H54 (cell line): ENCODE results near the gene E2F1.
"Not testable (repeated sequence)": the region's sequence is repeated elsewhere in the genome, so short reads cannot be mapped to it uniquely, and the experiment has no call there.

Source experiments
- DNase-seq: peaks from one replicate; pipeline ENCODE4 v3.0.0; 2011; ENCODE audit warnings: low spot score, mixed read lengths; ENCODE audit not compliant: insufficient read length
- FAIRE-seq: peaks from 3 replicates; lab custom pipeline; 2011; peaks lifted over from hg19 to GRCh38; lab: Jason Lieb, UNC
- POLR2A ChIP-seq: IDR thresholded peaks from 2 replicates; pipeline ENCODE4 v1.6.1; 2011; ENCODE audit warnings: low read depth, mild to moderate bottlenecking, low read length

Gene E2F1

DNA sequence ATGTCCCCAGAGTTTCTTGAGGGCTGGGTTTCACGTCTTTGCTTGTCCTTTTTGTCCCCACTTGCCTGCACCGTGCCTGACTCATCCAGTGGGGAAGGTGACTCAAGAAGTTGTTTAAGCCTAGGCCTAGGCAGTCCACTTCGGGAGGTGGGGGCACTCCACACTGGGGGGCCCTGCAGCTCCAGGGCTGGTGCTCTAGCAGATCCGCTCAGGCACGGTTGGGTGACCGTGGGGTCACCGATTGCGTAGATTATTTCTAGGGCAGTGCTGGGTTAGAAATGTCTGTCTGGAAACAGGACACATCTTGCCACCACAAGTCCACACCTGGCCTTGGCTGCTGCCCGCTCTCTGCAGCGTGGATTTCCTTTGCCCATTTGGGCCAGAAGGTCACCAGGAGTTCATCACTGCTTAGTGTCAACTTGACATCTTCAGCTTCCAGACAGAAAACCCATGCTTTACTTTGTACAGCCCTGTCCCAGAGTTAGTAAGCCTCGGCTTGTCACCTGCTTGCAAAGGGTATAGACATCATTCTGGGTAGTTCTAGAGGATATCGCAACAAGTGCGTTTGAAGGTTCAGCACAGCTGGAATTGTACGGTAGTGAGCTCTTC lies 37.7 kb downstream of the E2F1 start:
- no peak for FAIRE-seq

DNA sequence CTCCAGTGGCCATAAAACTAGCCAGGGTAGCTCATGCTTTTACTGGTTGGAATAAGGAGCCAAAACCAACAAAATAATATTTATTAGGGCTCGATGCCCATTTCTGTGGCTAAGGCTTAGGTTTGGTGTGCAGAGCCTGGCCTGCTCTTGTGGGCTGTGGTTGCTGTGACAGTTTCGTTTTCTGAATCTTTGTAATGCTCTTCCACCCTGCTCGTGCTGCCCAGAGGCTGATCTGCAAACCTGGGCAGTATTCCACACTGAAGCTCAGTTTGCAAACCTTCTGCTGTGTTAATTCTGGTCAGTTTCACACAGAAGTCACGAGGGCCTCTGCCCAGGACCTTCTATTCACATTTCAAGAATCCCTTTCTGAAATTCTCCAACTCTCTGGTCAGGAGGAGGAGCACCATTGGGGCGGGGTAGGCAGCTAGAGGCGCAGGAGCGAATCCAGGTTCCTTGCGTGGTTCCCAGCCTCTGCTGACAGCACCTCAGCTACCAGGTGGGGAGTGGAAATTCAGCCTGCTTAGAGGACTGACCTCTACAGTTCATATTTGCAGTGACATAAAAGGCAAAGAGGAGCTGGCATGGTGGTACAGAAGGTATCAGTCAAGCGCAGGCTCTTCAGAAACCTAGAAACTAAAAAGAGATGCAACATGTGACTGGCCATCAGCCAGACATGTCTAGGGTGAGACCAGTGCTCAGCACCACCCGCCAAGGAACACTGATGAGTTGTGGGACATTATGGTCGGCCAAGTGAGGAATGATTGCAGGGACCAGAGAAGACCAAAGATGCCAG lies 38.4 kb downstream of the E2F1 start:
- no peak for DNase-seq
- TF ChIP-seq POLR2A = no peak
- no peak for FAIRE-seq

More for the DNA sequence above, 37.7 kb downstream of the E2F1 start:
- TF ChIP-seq POLR2A = peak; percentile 23; the same call in 1 of the 2 replicates
- DNase-seq = no peak

DNA sequence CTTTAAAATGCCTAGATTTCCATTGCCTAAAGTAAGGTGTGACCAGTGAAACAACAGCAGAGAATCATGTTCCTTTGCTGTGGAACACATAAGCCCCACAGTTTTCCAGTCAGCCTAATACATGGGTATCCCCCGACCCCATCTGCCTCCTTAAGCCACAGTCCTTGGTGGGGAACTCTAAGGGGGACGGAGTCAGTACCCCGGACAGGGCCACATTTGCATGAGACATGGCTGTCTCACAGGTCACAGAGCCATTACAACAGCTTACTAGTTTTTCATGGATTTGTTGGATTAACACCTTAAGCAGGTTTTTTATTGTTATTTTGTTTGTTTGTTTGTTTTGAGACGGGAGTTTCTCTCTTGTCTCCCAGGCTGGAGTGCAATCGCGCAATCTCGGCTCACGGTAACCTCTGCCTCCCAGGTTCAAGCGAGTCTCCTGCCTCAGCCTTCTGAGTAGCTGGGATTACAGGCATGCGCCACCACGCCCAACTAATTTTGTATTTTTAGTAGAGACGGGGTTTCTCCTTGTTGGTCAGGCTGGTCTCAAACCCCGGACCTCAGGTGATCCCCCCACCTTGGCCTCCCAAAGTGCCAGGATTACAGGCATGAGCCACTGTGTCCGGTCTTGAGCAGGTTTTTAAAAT lies 39.1 kb downstream of the E2F1 start:
- FAIRE-seq, DNase-seq: not testable (repeated sequence)

DNA sequence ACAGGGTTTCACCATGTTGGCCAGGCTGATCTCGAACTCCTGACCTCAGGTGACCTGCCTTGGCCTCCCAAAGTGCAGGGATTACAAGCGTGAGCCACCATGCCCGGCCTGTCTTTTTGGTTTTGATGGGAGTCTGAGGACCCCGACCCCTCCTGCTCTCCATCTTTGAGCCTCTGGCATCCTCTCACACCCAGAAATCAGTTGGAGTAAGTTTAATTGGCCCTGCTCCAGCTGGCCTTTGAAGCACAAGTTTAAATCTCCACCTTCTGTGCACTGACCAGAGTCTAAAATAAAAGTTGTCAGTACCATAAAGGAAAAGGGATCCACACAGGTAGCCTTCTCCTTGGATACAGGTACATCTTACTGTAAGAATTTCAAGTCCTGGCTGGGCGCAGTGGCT lies 40.0 kb downstream of the E2F1 start:
- DNase-seq (no peak), FAIRE-seq (no peak)
- no peak for TF ChIP-seq POLR2A

DNA sequence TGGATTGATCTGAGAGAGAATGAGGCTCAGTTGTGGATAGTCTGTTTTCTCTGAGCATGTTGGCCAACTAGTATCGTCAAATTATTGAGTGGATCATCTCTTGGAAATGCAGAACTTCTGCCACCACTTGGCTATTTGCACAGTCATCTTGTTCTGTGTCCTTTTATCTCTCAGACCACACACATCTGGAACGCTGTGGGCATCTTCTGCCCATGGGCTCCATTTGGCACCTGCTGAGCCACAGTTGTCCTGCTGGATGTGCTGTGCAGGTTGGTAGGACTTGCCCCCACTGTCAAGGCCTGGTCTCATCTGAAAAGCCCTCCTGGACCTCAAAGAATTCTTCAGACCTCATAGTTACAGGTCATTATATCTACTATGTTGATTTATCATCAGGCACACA lies 40.8 kb downstream of the E2F1 start:
- FAIRE-seq (no peak), DNase-seq (no peak)
- TF ChIP-seq POLR2A = no peak

DNA sequence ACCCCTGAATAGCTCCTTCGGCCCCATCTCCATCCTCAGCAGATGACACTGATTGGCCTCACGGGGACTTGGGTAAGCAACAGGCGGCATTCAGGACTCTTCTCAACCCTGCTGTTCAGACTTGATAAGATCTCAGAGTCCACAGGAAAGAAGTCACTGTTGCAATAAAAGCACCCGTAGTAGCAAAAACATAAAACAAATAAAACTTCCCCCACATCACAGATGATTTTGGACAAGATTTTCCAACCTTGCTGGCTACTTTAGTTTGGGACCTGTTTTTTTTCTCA lies 41.2 kb downstream of the E2F1 start:
- DNase-seq = no peak
- no peak for FAIRE-seq
- no peak for TF ChIP-seq POLR2A

DNA sequence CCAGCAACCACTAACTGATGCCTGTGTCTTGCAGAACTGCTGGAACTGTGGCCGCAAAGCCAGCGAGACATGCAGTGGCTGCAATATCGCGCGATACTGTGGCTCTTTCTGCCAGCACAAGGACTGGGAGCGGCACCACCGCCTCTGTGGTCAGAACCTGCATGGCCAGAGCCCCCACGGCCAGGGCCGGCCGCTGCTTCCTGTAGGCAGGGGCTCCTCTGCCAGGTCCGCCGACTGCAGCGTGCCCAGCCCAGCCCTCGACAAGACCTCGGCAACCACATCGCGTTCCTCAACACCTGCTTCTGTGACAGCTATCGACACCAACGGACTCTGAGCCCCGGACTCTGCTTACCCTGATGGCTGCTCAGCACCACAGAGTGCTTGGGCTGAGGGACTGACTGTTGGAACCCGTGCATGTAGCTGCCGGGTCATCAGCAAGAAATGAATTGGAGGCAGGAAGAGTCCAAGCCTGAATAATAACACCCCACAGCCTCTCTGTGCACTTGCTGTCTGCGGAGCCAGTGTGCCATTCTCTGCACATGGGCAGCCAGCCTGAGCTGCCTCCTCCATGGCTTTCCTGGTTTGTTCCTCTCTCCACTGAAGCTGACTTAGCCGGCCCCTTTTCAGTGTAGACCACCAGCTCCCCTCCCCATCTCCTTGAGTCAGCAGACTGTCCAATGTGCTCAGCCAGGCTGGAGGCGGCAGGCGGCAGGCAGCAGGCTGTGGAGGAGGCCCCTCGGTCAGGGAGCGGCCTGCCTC lies 41.7 kb downstream of the E2F1 start:
- TF ChIP-seq POLR2A = no peak
- no peak for DNase-seq
- no peak for FAIRE-seq

DNA sequence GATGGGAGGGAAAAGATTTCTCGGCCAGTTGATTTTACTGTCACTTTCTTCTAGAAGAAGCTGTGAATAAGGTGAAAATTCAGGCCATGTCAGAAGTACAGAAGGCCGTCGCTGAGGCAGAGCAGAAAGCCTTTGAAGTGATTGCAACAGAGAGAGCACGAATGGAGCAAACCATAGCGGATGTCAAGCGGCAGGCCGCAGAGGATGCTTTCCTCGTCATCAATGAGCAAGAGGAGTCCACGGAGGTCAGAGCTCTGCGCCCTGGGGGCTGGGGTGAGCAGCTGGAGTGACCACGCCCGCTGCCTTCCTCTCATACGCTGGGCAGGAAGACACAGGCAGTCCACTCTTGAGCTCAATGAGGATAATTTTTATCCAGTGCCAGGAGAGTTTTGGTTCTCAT lies 45.9 kb downstream of the E2F1 start:
- DNase-seq (no peak), FAIRE-seq (no peak)
- TF ChIP-seq POLR2A = no peak

DNA sequence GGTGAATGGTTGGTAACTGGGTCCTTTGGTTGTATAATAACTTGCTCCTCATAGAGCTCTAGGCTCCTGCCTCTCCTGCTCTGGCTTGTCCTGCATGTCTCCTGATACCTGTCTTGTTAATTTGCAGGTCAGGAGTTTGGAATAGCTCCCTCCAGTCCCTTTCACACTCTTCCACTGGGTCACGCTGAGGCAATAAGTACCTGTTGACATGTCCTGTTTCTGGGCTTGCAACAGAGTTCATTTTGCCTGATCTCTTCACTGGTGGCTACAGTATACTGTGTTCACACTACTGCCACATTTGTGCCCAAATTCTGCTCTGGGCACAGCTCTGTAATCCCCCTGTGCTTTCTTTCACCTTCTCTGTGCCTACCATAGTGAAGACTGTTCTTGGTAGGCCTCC lies 49.4 kb downstream of the E2F1 start:
- DNase-seq = no peak
- no peak for FAIRE-seq
- no peak for TF ChIP-seq POLR2A

DNA sequence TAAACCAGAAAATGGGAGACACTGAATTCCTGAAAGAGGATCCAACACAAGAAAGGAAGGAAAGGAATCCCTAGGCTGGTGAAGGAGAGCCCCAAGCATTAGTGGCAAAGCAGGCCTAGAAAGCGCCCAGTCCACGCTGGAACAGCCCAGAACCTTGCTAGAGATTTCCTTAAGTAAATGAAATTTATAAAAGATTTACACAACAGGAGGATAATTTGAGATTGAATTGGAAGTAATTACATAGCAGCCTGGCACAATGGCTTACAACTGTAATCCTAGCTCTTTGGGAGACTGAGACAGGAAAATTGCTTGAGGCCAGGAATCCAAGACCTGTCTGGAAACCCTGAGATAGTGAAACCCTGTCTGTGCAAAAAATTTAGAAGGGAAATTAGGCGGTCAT lies 50.8 kb downstream of the E2F1 start:
- no peak for FAIRE-seq
- TF ChIP-seq POLR2A = no peak

DNA sequence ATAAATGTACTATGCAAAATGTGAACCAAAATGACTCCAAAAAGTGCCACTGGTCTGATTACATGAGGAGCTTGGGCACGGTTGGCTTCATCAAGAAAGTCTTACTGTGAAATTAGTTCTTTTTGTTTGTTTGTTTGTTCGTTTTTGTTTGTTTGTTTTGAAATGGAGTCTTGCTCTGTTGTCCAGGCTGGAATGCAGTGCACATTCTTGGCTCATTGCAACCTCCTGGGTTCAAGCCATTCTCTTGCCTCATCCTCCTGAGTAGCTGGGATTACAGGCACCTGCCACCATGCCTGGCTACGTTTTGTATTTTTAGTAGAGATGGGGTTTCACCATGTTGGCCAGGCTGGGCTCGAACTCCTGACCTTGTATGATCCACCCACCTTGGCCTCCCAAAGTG lies 54.3 kb downstream of the E2F1 start:
- FAIRE-seq, DNase-seq: not testable (repeated sequence)

More for the DNA sequence above, 50.8 kb downstream of the E2F1 start:
- no peak for DNase-seq

DNA sequence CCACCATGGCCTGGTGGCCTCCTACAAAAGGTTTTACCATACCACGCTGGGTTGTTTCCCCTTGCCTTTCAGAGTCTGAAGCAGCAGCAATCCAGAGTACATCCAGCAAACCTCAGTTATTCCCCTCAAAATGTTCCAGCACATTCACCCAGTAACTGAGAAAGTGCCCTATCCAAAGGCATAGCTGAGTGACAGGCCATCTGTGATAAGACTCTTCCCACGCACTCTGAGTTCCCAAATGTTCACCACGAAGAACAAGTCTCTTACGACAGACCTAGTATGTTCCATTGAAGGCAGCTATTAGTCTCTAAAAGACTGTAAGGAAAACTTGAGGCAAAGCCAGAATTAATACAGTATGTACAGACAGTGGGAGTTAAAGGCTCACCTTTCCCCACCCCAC lies 55.7 kb downstream of the E2F1 start:
- no peak for FAIRE-seq
- no peak for DNase-seq
- TF ChIP-seq POLR2A = no peak

DNA sequence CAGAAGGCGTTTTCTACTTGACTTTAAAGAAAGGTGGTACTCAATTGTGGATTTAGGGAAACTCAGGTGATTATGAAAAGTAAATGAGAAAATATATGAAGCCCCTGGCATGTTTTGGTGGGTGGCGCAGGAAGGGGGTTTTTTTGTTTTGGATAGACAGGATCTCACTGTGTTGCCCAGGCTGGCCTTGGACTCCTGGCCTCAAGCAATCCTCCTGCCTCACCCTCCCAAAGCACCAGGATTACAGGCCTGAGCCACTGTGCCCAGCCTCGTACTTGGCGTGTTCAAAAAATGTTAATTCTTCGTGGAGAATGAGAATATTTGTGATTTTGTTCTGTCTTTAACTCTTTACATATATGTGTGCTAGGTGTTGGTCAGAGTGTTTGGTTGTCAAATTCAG lies 56.2 kb downstream of the E2F1 start:
- no peak for FAIRE-seq
- TF ChIP-seq POLR2A = no peak
- DNase-seq = no peak

DNA sequence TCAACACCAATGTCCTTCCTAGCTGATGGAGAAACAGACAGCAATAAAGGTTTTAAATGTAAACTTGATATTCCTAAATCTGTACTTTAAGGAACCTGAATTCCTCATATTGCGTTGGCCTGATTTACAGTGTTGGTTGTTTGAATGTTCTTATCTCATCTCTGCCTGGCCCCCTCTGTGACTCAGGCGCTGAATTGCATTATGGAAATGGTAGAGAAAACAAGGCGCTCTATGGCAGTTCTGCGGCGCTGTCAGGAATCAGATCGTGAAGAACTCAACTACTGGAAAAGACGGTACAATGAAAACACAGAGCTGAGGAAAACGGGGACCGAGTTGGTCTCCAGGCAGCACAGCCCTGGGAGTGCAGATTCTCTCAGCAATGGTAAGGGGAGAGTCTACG lies 56.7 kb downstream of the E2F1 start:
- no peak for FAIRE-seq
- no peak for TF ChIP-seq POLR2A
- no peak for DNase-seq
